H9 (cell line): Measurements from ENCODE around the gene CD4. TPM values are rescaled to one million over a fixed set of nuclear protein-coding genes. Genes with fewer than 3 reads are reported as not detected.

Experiments used
- DNase-seq: peaks from one replicate; pipeline ENCODE4 v3.0.0-alpha.2; 2017
- H2AFZ ChIP-seq: one replicate; pipeline ENCODE4 v1.6.1; 2013; ENCODE audit warnings: mild to moderate bottlenecking, low read length, control low read depth, moderate library complexity
- H2AK5ac ChIP-seq: 2 replicates; pipeline ENCODE4 v1.6.1; 2013; ENCODE audit warnings: low read length, control low read depth, mixed read lengths; ENCODE audit not compliant: insufficient read length
- H2BK120ac ChIP-seq: one replicate; pipeline ENCODE4 v1.6.1; 2013; ENCODE audit warnings: low read depth, mild to moderate bottlenecking, low read length, control low read depth, inconsistent platforms; ENCODE audit not compliant: poor library complexity, severe bottlenecking
- H2BK12ac ChIP-seq: 2 replicates; pipeline ENCODE4 v1.6.1; 2013; ENCODE audit warnings: low read length, control low read depth, mixed read lengths, low read depth; ENCODE audit not compliant: insufficient read length
- H2BK15ac ChIP-seq: 2 replicates; pipeline ENCODE4 v1.6.1; 2013; ENCODE audit warnings: low read depth, low read length, control low read depth
- H2BK20ac ChIP-seq: one replicate; pipeline ENCODE4 v1.6.1; 2013; ENCODE audit warnings: low read depth, mild to moderate bottlenecking, low read length, control low read depth, inconsistent platforms; ENCODE audit not compliant: poor library complexity, severe bottlenecking
- H2BK5ac ChIP-seq: 2 replicates; pipeline ENCODE4 v1.6.1; 2013; ENCODE audit warnings: low read length, control low read depth, mixed read lengths; ENCODE audit not compliant: insufficient read length
- H3K14ac ChIP-seq: 2 replicates; pipeline ENCODE4 v1.6.1; 2013; ENCODE audit warnings: low read length, control low read depth; ENCODE audit not compliant: insufficient read depth
- H3K18ac ChIP-seq: 2 replicates; pipeline ENCODE4 v1.6.1; 2013; ENCODE audit warnings: low read depth, mild to moderate bottlenecking, mixed read lengths, low read length, control low read depth; ENCODE audit not compliant: insufficient read length
- H3K23ac ChIP-seq: 2 replicates; pipeline ENCODE4 v1.6.1; 2013; ENCODE audit warnings: low read length, control low read depth, mixed read lengths, low read depth; ENCODE audit not compliant: insufficient read length
- H3K23me2 ChIP-seq: 2 replicates; pipeline ENCODE4 v1.6.1; 2013; ENCODE audit warnings: low read depth, mild to moderate bottlenecking, mixed read lengths, low read length, control low read depth; ENCODE audit not compliant: insufficient read length, poor library complexity, severe bottlenecking
- H3K27ac ChIP-seq: 2 replicates; pipeline ENCODE4 v1.5.1; 2013; ENCODE audit warnings: low read length, control low read depth, mixed read lengths, low read depth; ENCODE audit not compliant: insufficient read length
- H3K27me3 ChIP-seq: 2 replicates; pipeline ENCODE4 v1.6.1; 2013; ENCODE audit warnings: low read length, control low read depth, inconsistent platforms; ENCODE audit not compliant: insufficient read depth
- H3K4ac ChIP-seq: 2 replicates; pipeline ENCODE4 v1.6.1; 2013; ENCODE audit warnings: low read depth, mild to moderate bottlenecking, control low read depth, inconsistent platforms, low read length, moderate library complexity
- H3K4me1 ChIP-seq: 2 replicates; pipeline ENCODE4 v1.6.1; 2013; ENCODE audit warnings: low read length, control low read depth, inconsistent platforms; ENCODE audit not compliant: insufficient read depth
- H3K4me2 ChIP-seq: 2 replicates; pipeline ENCODE4 v1.6.1; 2013; ENCODE audit warnings: low read length, control low read depth, mixed read lengths; ENCODE audit not compliant: insufficient read length, insufficient read depth
- H3K56ac ChIP-seq: 2 replicates; pipeline ENCODE4 v1.6.1; 2013; ENCODE audit warnings: low read depth, mild to moderate bottlenecking, mixed read lengths, low read length, control low read depth; ENCODE audit not compliant: insufficient read length
- H3K79me1 ChIP-seq: 2 replicates; pipeline ENCODE4 v1.6.1; 2013; ENCODE audit warnings: low read depth, mild to moderate bottlenecking, moderate library complexity, low read length, control low read depth, inconsistent platforms; ENCODE audit not compliant: insufficient read depth, poor library complexity, severe bottlenecking
- H3K79me2 ChIP-seq: 2 replicates; pipeline ENCODE4 v1.6.1; 2013; ENCODE audit warnings: low read length, control low read depth, inconsistent platforms; ENCODE audit not compliant: insufficient read depth
- H3K9ac ChIP-seq: 2 replicates; pipeline ENCODE4 v1.6.1; 2013; ENCODE audit warnings: low read length, control low read depth, mixed read lengths; ENCODE audit not compliant: insufficient read length; ENCODE audit errors: extremely low read depth
- H3K9me3 ChIP-seq: one replicate; pipeline ENCODE4 v1.6.1; 2013; ENCODE audit warnings: low read depth, low read length, inconsistent platforms; ENCODE audit not compliant: control insufficient read depth
- H3T11ph ChIP-seq: one replicate; pipeline ENCODE4 v1.6.1; 2013; ENCODE audit warnings: mild to moderate bottlenecking, low read length, control low read depth, inconsistent platforms
- H4K20me1 ChIP-seq: one replicate; pipeline ENCODE4 v1.6.1; 2013; ENCODE audit not compliant: control insufficient read depth, insufficient read length, insufficient read depth
- H4K5ac ChIP-seq: 2 replicates; pipeline ENCODE4 v1.6.1; 2013; ENCODE audit warnings: low read depth, mild to moderate bottlenecking, mixed read lengths, low read length, control low read depth; ENCODE audit not compliant: insufficient read length
- H4K8ac ChIP-seq: replicated peaks from 2 replicates; pipeline ENCODE4 v1.6.1; 2013; ENCODE audit warnings: low read length, control low read depth, mixed read lengths, low read depth; ENCODE audit not compliant: insufficient read length
- H4K91ac ChIP-seq: 2 replicates; pipeline ENCODE4 v1.6.1; 2013; ENCODE audit warnings: low read depth, mild to moderate bottlenecking, moderate library complexity, mixed read lengths, low read length, control low read depth; ENCODE audit not compliant: insufficient read length
- H3K27ac Mint-ChIP-seq, 3 experiments: 2 replicates in 2 of 3; 3 replicates in 1 of 3; pipeline ENCODE4 v1.8.0; 2020 to 2021; ENCODE audit warnings: mixed read lengths in 3 of 3, mild to moderate bottlenecking in 1 of 3, moderate library complexity in 1 of 3
- H3K27me3 Mint-ChIP-seq: 2 replicates; pipeline ENCODE4 v1.8.0; 2021; ENCODE audit warnings: low read depth, mild to moderate bottlenecking, moderate library complexity, mixed read lengths
- H3K36me3 Mint-ChIP-seq, 3 experiments: 2 replicates in 2 of 3; 3 replicates in 1 of 3; pipeline ENCODE4 v1.8.0; 2020 to 2021; ENCODE audit warnings: low read depth in 3 of 3, mixed read lengths in 3 of 3; ENCODE audit not compliant: insufficient read depth in 1 of 3
- H3K4me1 Mint-ChIP-seq, 2 experiments: 2 replicates each; pipeline ENCODE4 v1.8.0; 2020; ENCODE audit warnings: mixed read lengths in 2 of 2
- H3K4me3 Mint-ChIP-seq, 2 experiments: 2 replicates in 1 of 2; 3 replicates in 1 of 2; pipeline ENCODE4 v1.8.0; 2020 to 2021; ENCODE audit warnings: mild to moderate bottlenecking in 2 of 2, mixed read lengths in 2 of 2, moderate library complexity in 1 of 2
- H3K9me3 Mint-ChIP-seq, 2 experiments: 2 replicates in 1 of 2; 3 replicates in 1 of 2; pipeline ENCODE4 v1.8.0; 2020; ENCODE audit warnings: mild to moderate bottlenecking in 2 of 2, mixed read lengths in 2 of 2, moderate library complexity in 1 of 2
- WGBS: extraction: QIAGEN DNeasy Blood & Tissue Kit; methylation state at CpG from one replicate; pipeline ENCODE4 v1.1.7; 2013; ENCODE audit warnings: missing lambda C conversion rate, low lambda C conversion rate, mixed read lengths; ENCODE audit not compliant: insufficient read length; ENCODE audit errors: extremely low coverage; 5-methylcytosine and 5-hydroxymethylcytosine counted together
- total RNA-seq: library from RNA; stranded (reverse); gene quantifications from 2 replicates; pipeline ENCODE4 v1.2.1, GENCODE V29; 2021
- TF ChIP-seq, protein P1 (sequence below): fragments of 200-600 bp; sonication (generic); conservative IDR thresholded peaks from 3 replicates; pipeline ENCODE4 v1.8.0; 2021; ENCODE audit warnings: antibody characterized with exemption, mild to moderate bottlenecking

The CD4 gene
- total RNA-seq, 1 experiment from 2014 or later: 1.1 TPM

DNA sequence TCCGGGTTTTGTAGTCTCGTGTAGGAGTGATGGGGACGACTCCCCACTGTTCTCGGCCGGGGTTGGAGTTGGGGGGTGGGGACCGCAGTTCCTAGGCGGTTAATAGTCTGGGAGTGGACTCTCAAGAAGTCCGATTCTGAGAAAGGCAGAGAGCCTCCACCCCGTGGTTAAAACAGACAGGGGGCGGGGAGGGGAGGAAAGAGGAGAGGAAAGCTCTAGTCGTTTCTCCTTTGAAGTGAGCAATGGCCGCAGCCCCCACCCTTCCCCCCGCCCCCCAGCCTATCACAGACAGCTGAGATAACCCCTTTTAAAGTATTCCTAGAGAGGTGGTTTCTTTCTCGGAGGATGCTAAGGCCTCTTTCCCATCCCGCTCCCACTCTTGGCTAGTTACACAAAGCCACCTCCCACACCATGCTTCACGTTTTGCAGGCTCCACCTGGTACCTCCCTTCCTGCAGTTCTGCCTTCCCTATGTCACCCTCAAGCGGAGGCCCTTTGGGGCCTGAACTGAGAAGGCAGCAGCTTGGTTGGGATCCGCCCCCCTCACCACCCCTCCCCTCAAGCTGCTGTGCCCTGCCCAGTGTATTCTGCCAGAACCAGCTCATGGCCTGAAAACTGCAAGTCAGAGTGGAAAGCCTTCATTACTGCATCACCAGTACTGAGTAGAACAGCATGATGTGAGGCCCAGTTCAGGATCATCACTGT is 63.5 kb downstream of the CD4 start:
- Histone ChIP-seq H2BK20ac (no peak overlapping the region), H3K27me3 (no peaks in the 10 kb centered on the region), H2AK5ac (no peak overlapping the region), H4K91ac (no peak overlapping the region), H3K23me2 (peaks cover 16% of the 10 kb centered on the region), H3K9me3 (no peaks in the 10 kb centered on the region), H3K79me1 (no peaks in the 10 kb centered on the region), H3K9ac (no peak overlapping the region), H4K20me1 (peaks cover 2% of the 10 kb centered on the region), H2BK5ac (no peak overlapping the region), H3T11ph (no peak overlapping the region), H3K14ac (no peak overlapping the region), H3K79me2 (peaks cover 5% of the 10 kb centered on the region; the same call in 1 of the 2 replicates), H3K27ac (no peak overlapping the region), H3K56ac (no peak overlapping the region), H3K23ac (no peak overlapping the region), H2BK15ac (no peak overlapping the region), H4K5ac (no peak overlapping the region), H2BK120ac (no peak overlapping the region), H2BK12ac (no peak overlapping the region), H4K8ac (no peak overlapping the region), H3K18ac (no peak overlapping the region), H2AFZ (no peak overlapping the region), H3K4me2 (peak overlapping the region; percentile 71), H3K4me1 (no peaks in the 10 kb centered on the region; the same call in 1 of the 2 replicates), H3K4ac (no peak overlapping the region)
- DNase-seq: peak; percentile 83
- Mint-ChIP-seq H3K27me3 (no peaks in the 10 kb centered on the region), H3K9me3 (no peaks in the 10 kb centered on the region; a peak in 1 of 5 replicates), H3K27ac (peak overlapping the region; percentile 89 to 99 (median 97)), H3K4me3 (peak overlapping the region; percentile 94 to 98), H3K36me3 (peaks cover 27 to 61% (median 57%) of the 10 kb centered on the region in 3 experiments; a peak in 6 of 7 replicates), H3K4me1 (peaks cover 24 to 26% of the 10 kb centered on the region in 2 experiments)
- WGBS: no CpG with 5 or more reads among the region's 18 CpGs
- TF ChIP-seq, protein P1, sequence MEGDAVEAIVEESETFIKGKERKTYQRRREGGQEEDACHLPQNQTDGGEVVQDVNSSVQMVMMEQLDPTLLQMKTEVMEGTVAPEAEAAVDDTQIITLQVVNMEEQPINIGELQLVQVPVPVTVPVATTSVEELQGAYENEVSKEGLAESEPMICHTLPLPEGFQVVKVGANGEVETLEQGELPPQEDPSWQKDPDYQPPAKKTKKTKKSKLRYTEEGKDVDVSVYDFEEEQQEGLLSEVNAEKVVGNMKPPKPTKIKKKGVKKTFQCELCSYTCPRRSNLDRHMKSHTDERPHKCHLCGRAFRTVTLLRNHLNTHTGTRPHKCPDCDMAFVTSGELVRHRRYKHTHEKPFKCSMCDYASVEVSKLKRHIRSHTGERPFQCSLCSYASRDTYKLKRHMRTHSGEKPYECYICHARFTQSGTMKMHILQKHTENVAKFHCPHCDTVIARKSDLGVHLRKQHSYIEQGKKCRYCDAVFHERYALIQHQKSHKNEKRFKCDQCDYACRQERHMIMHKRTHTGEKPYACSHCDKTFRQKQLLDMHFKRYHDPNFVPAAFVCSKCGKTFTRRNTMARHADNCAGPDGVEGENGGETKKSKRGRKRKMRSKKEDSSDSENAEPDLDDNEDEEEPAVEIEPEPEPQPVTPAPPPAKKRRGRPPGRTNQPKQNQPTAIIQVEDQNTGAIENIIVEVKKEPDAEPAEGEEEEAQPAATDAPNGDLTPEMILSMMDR: no peak
